PC-3 (cell line): ENCODE data around the gene ALX3. TPM values are rescaled to one million over a fixed set of nuclear protein-coding genes. Genes with fewer than 3 reads are reported as not detected.

Experiments
- ATAC-seq: fragments of 200-7000 bp; cut with Tn5 transposase; 2 replicates; pipeline ENCODE4 v1.9.1; 2020; ENCODE audit warnings: mild to moderate bottlenecking, moderate library complexity
- BruUV-seq: library from RNA; stranded (reverse); fragments of 400-500 nt; replicated peaks from 2 replicates; lab custom pipeline; 2021; lab: Mats Ljungman, UMichigan
- CTCF ChIA-PET: fragments of 300-600 bp; sonication (Branson Sonifier 250); formaldehyde crosslinking; loops from one replicate; lab custom pipeline; 2022; ENCODE audit warnings: antibody characterized with exemption; lab: Charles Lee
- POLR2A ChIA-PET: fragments of 300-600 bp; sonication (Branson Sonifier 250); formaldehyde crosslinking; loops from one replicate; lab custom pipeline; 2022; ENCODE audit warnings: antibody characterized with exemption; ENCODE audit not compliant: unreplicated experiment; lab: Charles Lee
- DNase-seq: peaks from one replicate; pipeline ENCODE4 v3.0.0-alpha.2; 2015
- H2AFZ ChIP-seq: fragments of 300-600 bp; sonication (generic); 2 replicates; pipeline ENCODE4 v1.6.0; 2016; ENCODE audit warnings: antibody characterized with exemption, low read length
- H3F3A ChIP-seq: fragments of 300-600 bp; sonication (generic); one replicate; pipeline ENCODE4 v1.6.0; 2017; ENCODE audit warnings: antibody characterized with exemption, low read length, control low read depth, mild to moderate bottlenecking; ENCODE audit not compliant: unreplicated experiment
- H3K27ac ChIP-seq: fragments of 300-600 bp; sonication (generic); 2 replicates; pipeline ENCODE4 v1.5.1; 2016; ENCODE audit warnings: mild to moderate bottlenecking, low read length
- H3K27me3 ChIP-seq: fragments of 300-600 bp; sonication (generic); 2 replicates; pipeline ENCODE4 v1.6.1; 2016; ENCODE audit warnings: low read length, mixed read lengths
- H3K36me3 ChIP-seq: fragments of 300-600 bp; sonication (generic); 2 replicates; pipeline ENCODE4 v1.6.1; 2016; ENCODE audit warnings: low read depth, mixed run types, low read length, mixed read lengths
- H3K4me1 ChIP-seq: fragments of 300-600 bp; sonication (generic); 2 replicates; pipeline ENCODE4 v1.5.1; 2016; ENCODE audit warnings: low read length; ENCODE audit not compliant: insufficient read depth
- H3K4me2 ChIP-seq: fragments of 300-600 bp; sonication (generic); 2 replicates; pipeline ENCODE4 v1.6.0; 2016; ENCODE audit warnings: low read length
- H3K4me3 ChIP-seq: fragments of 300-600 bp; sonication (generic); 2 replicates; pipeline ENCODE4 v1.5.1; 2016; ENCODE audit warnings: mild to moderate bottlenecking, low read length, mixed read lengths
- H3K79me2 ChIP-seq: fragments of 300-600 bp; sonication (generic); 2 replicates; pipeline ENCODE4 v1.6.1; 2017; ENCODE audit warnings: low read length, mixed read lengths
- H3K9ac ChIP-seq: fragments of 300-600 bp; sonication (generic); 2 replicates; pipeline ENCODE4 v1.6.0; 2016; ENCODE audit warnings: mild to moderate bottlenecking, low read length
- H3K9me2 ChIP-seq: fragments of 300-600 bp; sonication (generic); replicated peaks from 2 replicates; pipeline ENCODE4 v1.6.1; 2016; ENCODE audit warnings: mixed run types, low read length, mixed read lengths
- H3K9me3 ChIP-seq: fragments of 300-600 bp; sonication (generic); 2 replicates; pipeline ENCODE4 v1.6.1; 2016; ENCODE audit warnings: low read length, mixed read lengths
- H4K20me1 ChIP-seq: fragments of 300-600 bp; sonication (generic); 2 replicates; pipeline ENCODE4 v1.6.1; 2016; ENCODE audit warnings: low read length, mixed read lengths
- EZH2 ChIP-seq: fragments of 300-600 bp; sonication (generic); IDR thresholded peaks from one replicate; pipeline ENCODE4 v1.6.1; 2017; ENCODE audit warnings: antibody characterized with exemption, mild to moderate bottlenecking, low read length; ENCODE audit not compliant: unreplicated experiment
- EZH2phosphoT487 ChIP-seq: fragments of 300-600 bp; sonication (generic); IDR thresholded peaks from 2 replicates; pipeline ENCODE4 v1.6.1; 2018; ENCODE audit warnings: mild to moderate bottlenecking, antibody characterized with exemption, low read length, borderline replicate concordance
- intact Hi-C: fragments of 100-400 bp; cut with micrococcal nuclease; formaldehyde crosslinking; loops from 2 replicates; pipeline ENCODE4 v1.9.0; 2023
- total RNA-seq: library from RNA; depleted of rRNA; stranded (reverse); fragments of >200 nt; gene quantifications from 2 replicates; pipeline ENCODE4 v1.2.3, GENCODE V29; 2014
- TF ChIP-seq, protein P1 (sequence below): fragments of 300-600 bp; sonication (generic); conservative IDR thresholded peaks from 2 replicates; pipeline ENCODE4 v1.5.1; 2017; ENCODE audit warnings: antibody characterized with exemption, low read depth, mild to moderate bottlenecking, low read length

ALX3 gene
- total RNA-seq, 1 experiment from 2014 or later, result not detected

DNA sequence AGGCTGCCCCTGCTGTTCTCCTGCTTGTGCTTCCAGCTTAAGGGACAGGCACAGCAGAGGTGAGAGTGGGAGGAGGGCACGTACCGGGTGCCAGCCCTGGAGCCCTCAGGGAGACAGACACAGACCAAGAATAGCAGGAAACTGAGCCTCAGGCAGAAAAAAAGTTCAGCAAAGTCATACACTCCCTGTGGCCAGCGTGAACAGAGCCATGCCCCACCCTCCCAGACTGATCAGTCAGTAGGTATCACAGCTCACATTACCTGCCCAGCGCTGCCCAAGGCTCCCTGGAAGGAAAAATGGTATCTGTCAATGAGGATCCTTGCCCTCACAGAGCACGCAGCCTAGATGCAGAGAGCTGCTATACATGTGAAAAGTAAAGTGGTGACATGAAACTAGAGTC, 43.1 kb upstream of the ALX3 start:
- Histone ChIP-seq H3K4me2 (no peak overlapping the region), H3K4me3 (no peak overlapping the region), H3F3A (no peaks in the 10 kb centered on the region), H3K36me3 (no peaks in the 10 kb centered on the region), H3K9ac (no peak overlapping the region), H3K9me3 (no peaks in the 10 kb centered on the region), H3K79me2 (no peaks in the 10 kb centered on the region), H4K20me1 (no peaks in the 10 kb centered on the region), H3K9me2 (no peaks in the 10 kb centered on the region), H3K27ac (no peak overlapping the region), H3K4me1 (no peaks in the 10 kb centered on the region), H3K27me3 (peaks cover 54% of the 10 kb centered on the region), H2AFZ (no peak overlapping the region)
- no TSS peak for BruUV-seq
- ChIA-PET POLR2A (no interaction called here), CTCF (no interaction called here)
- peak; percentile 25 for DNase-seq
- TF ChIP-seq, protein P1, sequence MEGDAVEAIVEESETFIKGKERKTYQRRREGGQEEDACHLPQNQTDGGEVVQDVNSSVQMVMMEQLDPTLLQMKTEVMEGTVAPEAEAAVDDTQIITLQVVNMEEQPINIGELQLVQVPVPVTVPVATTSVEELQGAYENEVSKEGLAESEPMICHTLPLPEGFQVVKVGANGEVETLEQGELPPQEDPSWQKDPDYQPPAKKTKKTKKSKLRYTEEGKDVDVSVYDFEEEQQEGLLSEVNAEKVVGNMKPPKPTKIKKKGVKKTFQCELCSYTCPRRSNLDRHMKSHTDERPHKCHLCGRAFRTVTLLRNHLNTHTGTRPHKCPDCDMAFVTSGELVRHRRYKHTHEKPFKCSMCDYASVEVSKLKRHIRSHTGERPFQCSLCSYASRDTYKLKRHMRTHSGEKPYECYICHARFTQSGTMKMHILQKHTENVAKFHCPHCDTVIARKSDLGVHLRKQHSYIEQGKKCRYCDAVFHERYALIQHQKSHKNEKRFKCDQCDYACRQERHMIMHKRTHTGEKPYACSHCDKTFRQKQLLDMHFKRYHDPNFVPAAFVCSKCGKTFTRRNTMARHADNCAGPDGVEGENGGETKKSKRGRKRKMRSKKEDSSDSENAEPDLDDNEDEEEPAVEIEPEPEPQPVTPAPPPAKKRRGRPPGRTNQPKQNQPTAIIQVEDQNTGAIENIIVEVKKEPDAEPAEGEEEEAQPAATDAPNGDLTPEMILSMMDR, result no peak
- no peak for TF ChIP-seq EZH2
- no peak for TF ChIP-seq EZH2phosphoT487
- peak; percentile 53 for ATAC-seq
- intact Hi-C loops, result no loop called here

- ATAC-seq (no peak), DNase-seq (no peak)
- intact Hi-C loops, result no loop called here
- no TSS peak for BruUV-seq
- Histone ChIP-seq H3F3A (no peaks in the 10 kb centered on the region), H3K79me2 (no peaks in the 10 kb centered on the region), H4K20me1 (no peaks in the 10 kb centered on the region), H3K9ac (no peak overlapping the region), H3K4me3 (no peak overlapping the region), H3K4me1 (no peaks in the 10 kb centered on the region), H3K36me3 (no peaks in the 10 kb centered on the region), H3K27me3 (peaks cover 60% of the 10 kb centered on the region), H3K4me2 (no peak overlapping the region), H3K9me2 (no peaks in the 10 kb centered on the region), H2AFZ (no peak overlapping the region), H3K27ac (no peak overlapping the region), H3K9me3 (no peaks in the 10 kb centered on the region)
- POLR2A ChIA-PET, result no interaction called here
- TF ChIP-seq EZH2 (no peak), EZH2phosphoT487 (no peak)
- TF ChIP-seq, protein P1, result no peak
- CTCF ChIA-PET, result no interaction called here
Observed at GRCh38 chr1:110112656-110113055, 42.2 kb upstream of the ALX3 start.

GRCh38 chr1:110112143-110112542, 41.7 kb upstream of the ALX3 start, which contains the start of gene UBL4B:
UBL4B (plus strand) TSS chr1:110112443; CDS start chr1:110112535, 92 bp downstream.
- H3K4me3 ChIP-seq, result no peak within 1 kb of the TSS
- TF ChIP-seq, protein P1, result no peak
- TF ChIP-seq EZH2 (no peak), EZH2phosphoT487 (no peak)
- H3K27ac ChIP-seq, result no peak within 1 kb of the TSS
- H3K36me3 ChIP-seq, result no peaks in the 10 kb centered on the region
- peaks cover 60% of the 10 kb centered on the region for H3K27me3 ChIP-seq
- DNase-seq (no peak), ATAC-seq (no peak)
- no peaks in the 10 kb centered on the region for H3K79me2 ChIP-seq
- intact Hi-C loops, result no loop called here
- no peaks in the 10 kb centered on the region for H3K9me2 ChIP-seq
- no peaks in the 10 kb centered on the region for H3F3A ChIP-seq
- BruUV-seq, result no TSS peak
- no peak within 1 kb of the TSS for H3K4me2 ChIP-seq
- H4K20me1 ChIP-seq, result no peaks in the 10 kb centered on the region
- no peak within 1 kb of the TSS for H3K9ac ChIP-seq
- H2AFZ ChIP-seq, result no peak within 1 kb of the TSS
- H3K9me3 ChIP-seq, result no peaks in the 10 kb centered on the region
- POLR2A ChIA-PET, result no interaction called here
- CTCF ChIA-PET, result no interaction called here
- no peaks in the 10 kb centered on the region for H3K4me1 ChIP-seq
